ENCODE data around the gene CHPF2.

DNA sequence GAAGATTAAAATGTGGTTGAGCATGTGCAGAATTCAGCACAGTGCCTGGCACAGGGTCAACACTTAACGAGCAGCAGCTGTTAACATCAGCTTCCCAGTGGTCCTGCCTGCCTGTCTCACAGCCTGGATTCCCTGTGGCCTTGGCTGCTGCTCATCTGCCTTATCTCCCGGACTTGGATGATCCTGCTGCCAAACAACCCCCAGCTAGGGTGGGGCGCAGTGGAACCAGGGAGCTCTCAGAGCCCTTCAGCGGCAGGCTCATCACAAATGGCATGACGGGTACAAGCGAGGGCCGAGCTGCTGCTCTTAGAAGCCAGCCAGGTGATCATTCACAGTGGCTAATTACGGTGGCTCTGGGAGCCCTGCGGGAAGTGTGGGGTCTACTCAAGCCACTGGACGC is 29.2 kb downstream of the CHPF2 start:
- TF ChIP-seq, protein P1, sequence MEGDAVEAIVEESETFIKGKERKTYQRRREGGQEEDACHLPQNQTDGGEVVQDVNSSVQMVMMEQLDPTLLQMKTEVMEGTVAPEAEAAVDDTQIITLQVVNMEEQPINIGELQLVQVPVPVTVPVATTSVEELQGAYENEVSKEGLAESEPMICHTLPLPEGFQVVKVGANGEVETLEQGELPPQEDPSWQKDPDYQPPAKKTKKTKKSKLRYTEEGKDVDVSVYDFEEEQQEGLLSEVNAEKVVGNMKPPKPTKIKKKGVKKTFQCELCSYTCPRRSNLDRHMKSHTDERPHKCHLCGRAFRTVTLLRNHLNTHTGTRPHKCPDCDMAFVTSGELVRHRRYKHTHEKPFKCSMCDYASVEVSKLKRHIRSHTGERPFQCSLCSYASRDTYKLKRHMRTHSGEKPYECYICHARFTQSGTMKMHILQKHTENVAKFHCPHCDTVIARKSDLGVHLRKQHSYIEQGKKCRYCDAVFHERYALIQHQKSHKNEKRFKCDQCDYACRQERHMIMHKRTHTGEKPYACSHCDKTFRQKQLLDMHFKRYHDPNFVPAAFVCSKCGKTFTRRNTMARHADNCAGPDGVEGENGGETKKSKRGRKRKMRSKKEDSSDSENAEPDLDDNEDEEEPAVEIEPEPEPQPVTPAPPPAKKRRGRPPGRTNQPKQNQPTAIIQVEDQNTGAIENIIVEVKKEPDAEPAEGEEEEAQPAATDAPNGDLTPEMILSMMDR (IDR thresholded peaks at IDR 0.05) = no peak
- TF ChIP-seq ZFX (IDR thresholded peaks at IDR 0.05; ENCODE audit: borderline replicate concordance) = no peak

Measured in 22Rv1 (cell line).